ENCODE results near the gene NRL. TPM values are rescaled to one million over a fixed set of nuclear protein-coding genes. Genes with fewer than 3 reads are reported as not detected.

NRL gene
- total RNA-seq, 4 donors from 2014 or later: 1.8 to 3.3 (median 3.0) TPM

DNA sequence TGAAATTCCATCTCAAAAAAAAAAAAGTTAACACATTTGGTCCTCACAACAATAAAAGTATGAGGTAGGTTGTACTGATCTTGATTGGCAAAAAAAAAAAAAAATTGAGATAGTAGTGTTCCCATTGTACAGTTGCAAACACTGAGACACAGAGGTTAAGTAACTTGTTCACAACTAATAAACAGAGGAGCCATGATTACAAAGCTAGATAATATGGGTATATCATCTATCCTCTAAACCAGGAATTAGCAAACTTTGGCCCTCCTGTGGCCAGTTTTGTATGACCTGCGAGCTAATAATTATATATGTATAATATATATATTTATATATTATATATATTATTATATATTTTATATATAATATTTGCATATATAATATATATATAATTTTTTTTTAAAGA, 19.0 kb upstream of the NRL start:
- H3K27me3 ChIP-seq: no peaks in the 10 kb centered on the region
- TF ChIP-seq EP300 (IDR thresholded peaks at IDR 0.05) (no peak), POLR2AphosphoS5 (IDR thresholded peaks at IDR 0.05) (no peak), POLR2A (IDR thresholded peaks at IDR 0.05; ENCODE audit: low read depth) (no peak)
- TF ChIP-seq, protein P1, sequence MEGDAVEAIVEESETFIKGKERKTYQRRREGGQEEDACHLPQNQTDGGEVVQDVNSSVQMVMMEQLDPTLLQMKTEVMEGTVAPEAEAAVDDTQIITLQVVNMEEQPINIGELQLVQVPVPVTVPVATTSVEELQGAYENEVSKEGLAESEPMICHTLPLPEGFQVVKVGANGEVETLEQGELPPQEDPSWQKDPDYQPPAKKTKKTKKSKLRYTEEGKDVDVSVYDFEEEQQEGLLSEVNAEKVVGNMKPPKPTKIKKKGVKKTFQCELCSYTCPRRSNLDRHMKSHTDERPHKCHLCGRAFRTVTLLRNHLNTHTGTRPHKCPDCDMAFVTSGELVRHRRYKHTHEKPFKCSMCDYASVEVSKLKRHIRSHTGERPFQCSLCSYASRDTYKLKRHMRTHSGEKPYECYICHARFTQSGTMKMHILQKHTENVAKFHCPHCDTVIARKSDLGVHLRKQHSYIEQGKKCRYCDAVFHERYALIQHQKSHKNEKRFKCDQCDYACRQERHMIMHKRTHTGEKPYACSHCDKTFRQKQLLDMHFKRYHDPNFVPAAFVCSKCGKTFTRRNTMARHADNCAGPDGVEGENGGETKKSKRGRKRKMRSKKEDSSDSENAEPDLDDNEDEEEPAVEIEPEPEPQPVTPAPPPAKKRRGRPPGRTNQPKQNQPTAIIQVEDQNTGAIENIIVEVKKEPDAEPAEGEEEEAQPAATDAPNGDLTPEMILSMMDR (IDR thresholded peaks at IDR 0.05): no peak
- intact Hi-C loops (cut with DNase I): no loop called here
- no peak overlapping the region for H3K27ac ChIP-seq (replicated peaks in 1 of 4)
- no peak overlapping the region for H3K4me3 ChIP-seq
- DNase-seq (ENCODE audit: extremely low spot score): no peak
- H3K9me3 ChIP-seq: no peaks in the 10 kb centered on the region
- peaks cover 39 to 48% (median 41%) of the 10 kb centered on the region in 4 donors for H3K4me1 ChIP-seq
- 96% methylated on average over 1 of the region's 1 CpG for WGBS
- peaks cover 6 to 16% (median 15%) of the 10 kb centered on the region in 4 donors for H3K36me3 ChIP-seq

DNA sequence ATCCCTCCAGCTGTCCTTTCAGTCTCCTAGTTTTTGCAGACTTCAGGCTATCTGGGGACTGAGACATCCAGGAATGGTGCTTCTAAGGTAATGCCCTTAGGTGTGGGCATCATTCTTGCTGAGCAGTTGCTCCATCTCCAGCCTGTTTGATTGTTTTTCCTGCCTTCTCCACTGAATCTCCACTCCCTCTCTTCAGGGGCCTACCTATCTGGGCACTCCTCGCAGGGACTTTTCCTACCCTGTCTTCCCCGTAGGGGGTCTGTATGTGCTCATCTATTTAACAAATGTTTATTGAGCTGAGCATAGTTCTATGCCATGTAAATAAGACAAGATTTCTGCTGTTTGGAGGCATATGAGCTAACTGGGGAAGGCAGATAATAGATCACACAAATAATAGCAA, 18.2 kb upstream of the NRL start:
- Histone ChIP-seq H3K9me3 (no peaks in the 10 kb centered on the region), H3K27ac (replicated peaks in 1 of 4) (no peak overlapping the region), H3K36me3 (peaks cover 0 to 8% (median 8%) of the 10 kb centered on the region in 4 donors), H3K27me3 (no peaks in the 10 kb centered on the region), H3K4me1 (peaks cover 32 to 45% (median 38%) of the 10 kb centered on the region in 4 donors), H3K4me3 (no peak overlapping the region)
- TF ChIP-seq POLR2AphosphoS5 (IDR thresholded peaks at IDR 0.05) (no peak), EP300 (IDR thresholded peaks at IDR 0.05) (no peak)
- DNase-seq (ENCODE audit: extremely low spot score): no peak
- WGBS: 89% methylated on average over 2 of the region's 2 CpGs
- intact Hi-C loops (cut with DNase I): no loop called here

DNA sequence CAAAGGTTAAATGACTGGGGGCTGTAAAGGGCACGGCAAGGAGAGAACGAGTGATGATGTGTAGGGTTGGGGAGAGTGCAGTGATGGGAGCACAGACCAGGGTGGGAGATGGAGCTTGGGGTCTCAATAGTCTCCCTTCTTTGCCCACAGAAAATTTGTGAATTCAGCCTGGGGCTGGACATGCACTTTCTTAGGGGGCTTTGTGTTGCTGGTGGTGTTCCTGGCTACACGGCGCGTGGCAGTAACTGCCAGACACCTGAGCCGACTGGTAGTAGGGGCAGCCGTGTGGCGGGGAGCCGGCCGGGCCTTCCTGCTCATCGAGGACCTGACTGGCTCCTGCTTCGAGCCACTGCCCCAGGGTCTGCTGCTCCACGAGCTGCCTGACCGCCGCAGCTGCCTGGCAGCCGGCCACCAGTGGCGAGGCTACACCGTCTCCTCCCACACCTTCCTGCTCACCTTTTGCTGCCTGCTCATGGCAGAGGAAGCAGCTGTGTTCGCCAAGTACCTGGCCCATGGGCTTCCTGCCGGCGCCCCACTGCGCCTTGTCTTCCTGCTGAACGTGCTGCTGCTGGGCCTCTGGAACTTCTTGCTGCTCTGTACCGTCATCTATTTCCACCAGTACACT, 17.4 kb upstream of the NRL start:
- H3K27ac ChIP-seq (replicated peaks in 1 of 4): peak overlapping the region in 2 of 4 donors; percentile 42 to 70
- H3K4me1 ChIP-seq: peaks cover 24 to 37% (median 30%) of the 10 kb centered on the region in 4 donors
- peaks cover 0 to under 1% (median 0%) of the 10 kb centered on the region in 4 donors for H3K36me3 ChIP-seq
- H3K4me3 ChIP-seq: no peak overlapping the region
- intact Hi-C loops (cut with DNase I): no loop called here
- DNase-seq (ENCODE audit: extremely low spot score): no peak
- H3K27me3 ChIP-seq: no peaks in the 10 kb centered on the region
- WGBS: 73% methylated on average over 17 of the region's 24 CpGs
- TF ChIP-seq, protein P1 (IDR thresholded peaks at IDR 0.05): no peak
- TF ChIP-seq POLR2AphosphoS5 (IDR thresholded peaks at IDR 0.05) (no peak), EP300 (IDR thresholded peaks at IDR 0.05) (no peak), POLR2A (IDR thresholded peaks at IDR 0.05; ENCODE audit: low read depth) (no peak)
- no peaks in the 10 kb centered on the region for H3K9me3 ChIP-seq

DNA sequence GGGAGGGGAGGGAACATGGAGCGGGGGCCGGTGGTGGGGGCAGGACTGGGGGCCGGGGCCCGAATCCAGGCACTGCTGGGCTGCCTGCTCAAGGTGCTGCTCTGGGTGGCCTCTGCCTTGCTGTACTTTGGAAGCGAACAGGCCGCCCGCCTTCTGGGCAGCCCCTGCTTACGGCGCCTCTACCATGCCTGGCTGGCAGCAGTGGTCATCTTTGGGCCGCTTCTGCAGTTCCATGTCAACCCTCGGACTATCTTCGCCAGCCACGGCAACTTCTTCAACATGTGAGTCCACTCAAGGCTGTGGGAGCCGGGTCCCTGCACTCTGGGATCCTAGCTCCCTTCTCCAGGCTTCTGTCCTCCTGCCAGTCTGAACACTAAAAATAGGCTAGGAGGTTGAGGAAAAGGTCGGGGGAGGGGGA, 16.8 kb upstream of the NRL start:
- peak overlapping the region in 3 of 4 donors; percentile 42 to 70 (median 42) for H3K27ac ChIP-seq (replicated peaks in 1 of 4)
- TF ChIP-seq POLR2AphosphoS5 (IDR thresholded peaks at IDR 0.05) (no peak), EP300 (IDR thresholded peaks at IDR 0.05) (no peak), POLR2A (IDR thresholded peaks at IDR 0.05; ENCODE audit: low read depth) (no peak)
- TF ChIP-seq, protein P1 (IDR thresholded peaks at IDR 0.05): no peak
- WGBS: 86% methylated on average over 5 of the region's 15 CpGs
- no peaks in the 10 kb centered on the region for H3K27me3 ChIP-seq
- H3K36me3 ChIP-seq: no peaks in the 10 kb centered on the region
- no peak overlapping the region for H3K4me3 ChIP-seq
- intact Hi-C loops (cut with DNase I): no loop called here
- H3K4me1 ChIP-seq: peaks cover 18 to 31% (median 24%) of the 10 kb centered on the region in 4 donors
- H3K9me3 ChIP-seq: no peaks in the 10 kb centered on the region
- DNase-seq (ENCODE audit: extremely low spot score): no peak

DNA sequence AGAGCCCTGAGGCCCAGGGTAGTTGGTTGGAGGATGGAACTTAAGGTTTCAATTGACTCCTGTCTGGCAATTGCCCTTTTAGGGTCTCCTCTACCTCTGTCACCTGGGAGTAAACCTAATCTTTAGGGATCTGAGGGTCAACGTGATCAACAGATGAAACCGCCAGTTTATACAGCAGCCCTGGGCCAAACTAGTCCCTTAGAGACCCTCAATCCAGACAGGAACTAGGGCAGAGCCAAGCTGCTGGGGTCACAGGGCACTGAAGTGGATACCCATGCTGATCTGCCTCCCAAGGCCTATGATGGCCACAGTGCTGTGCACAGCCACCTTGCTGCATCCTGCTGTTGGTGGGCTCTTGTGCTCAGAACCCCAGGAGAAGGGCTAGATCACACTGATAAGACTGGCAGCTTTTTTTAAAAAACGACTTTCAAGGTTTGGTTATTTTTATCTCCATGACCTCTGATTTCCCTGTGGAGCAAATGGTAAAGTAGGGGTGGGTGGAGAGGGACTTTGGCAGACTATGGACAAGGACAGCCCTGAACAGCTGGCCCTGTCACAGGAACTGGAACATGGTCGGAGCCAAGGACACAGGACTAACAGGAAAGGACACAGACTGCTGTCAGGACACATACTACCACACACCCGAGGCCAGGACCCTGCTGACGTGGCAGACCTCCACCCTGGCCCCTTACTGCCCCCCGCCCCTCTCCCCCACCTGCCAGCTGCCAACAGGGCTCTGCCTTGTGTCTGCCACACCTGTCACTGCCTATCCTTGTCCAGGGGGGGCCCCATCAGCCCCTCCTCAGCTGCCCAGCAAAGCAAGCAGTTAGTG, 16.2 kb upstream of the NRL start:
- Histone ChIP-seq H3K4me1 (peaks cover 15 to 27% (median 22%) of the 10 kb centered on the region in 4 donors), H3K4me3 (no peak overlapping the region), H3K36me3 (no peaks in the 10 kb centered on the region), H3K9me3 (no peaks in the 10 kb centered on the region), H3K27ac (replicated peaks in 1 of 4) (peak overlapping the region in 3 of 4 donors; percentile 42 to 70 (median 42)), H3K27me3 (no peaks in the 10 kb centered on the region)
- no peak for DNase-seq (ENCODE audit: extremely low spot score)
- intact Hi-C loops (cut with DNase I): no loop called here
- TF ChIP-seq, protein P1 (IDR thresholded peaks at IDR 0.05): no peak
- peak in 1 of 2 donors; percentile 15 for TF ChIP-seq POLR2AphosphoS5 (IDR thresholded peaks at IDR 0.05)
- 56% methylated on average over 3 of the region's 7 CpGs for WGBS

All from esophagus muscularis mucosa (tissue), 4 donors.